NT2/D1 (cell line): ENCODE measurements around the gene TMEM270.

Experiments used
- DNase-seq: peaks from one replicate; pipeline ENCODE4 v3.0.0-alpha.2; 2011; ENCODE audit warnings: low read depth, low spot score
- H3K27me3 ChIP-seq: 2 replicates; pipeline ENCODE4 v1.6.0; 2011; ENCODE audit warnings: mild to moderate bottlenecking; ENCODE audit not compliant: insufficient read length, insufficient read depth
- H3K36me3 ChIP-seq: 2 replicates; pipeline ENCODE4 v1.6.1; 2011; ENCODE audit warnings: mild to moderate bottlenecking, low read length, mixed read lengths; ENCODE audit not compliant: insufficient read depth, insufficient read length
- H3K4me1 ChIP-seq: 2 replicates; pipeline ENCODE4 v1.5.1; 2011; ENCODE audit not compliant: insufficient read depth, insufficient read length
- H3K4me3 ChIP-seq: 2 replicates; pipeline ENCODE4 v1.5.1; 2011; ENCODE audit warnings: low read depth; ENCODE audit not compliant: insufficient read length
- H3K9ac ChIP-seq: 2 replicates; pipeline ENCODE4 v1.6.0; 2011; ENCODE audit warnings: low read depth; ENCODE audit not compliant: insufficient read length
- H3K9me3 ChIP-seq: 2 replicates; pipeline ENCODE4 v1.5.1; 2011; ENCODE audit warnings: mild to moderate bottlenecking, low read length; ENCODE audit not compliant: insufficient read depth
- SUZ12 ChIP-seq: IDR thresholded peaks from 2 replicates; pipeline ENCODE4 v1.6.1; 2011; ENCODE audit not compliant: insufficient read length, insufficient read depth; ENCODE audit errors: extremely low read depth
- YY1 ChIP-seq: IDR thresholded peaks from 2 replicates; pipeline ENCODE4 v1.6.1; 2011; ENCODE audit not compliant: insufficient read length, insufficient read depth
- ZNF274 ChIP-seq: IDR thresholded peaks from 2 replicates; pipeline ENCODE4 v1.6.1; 2011; ENCODE audit warnings: mild to moderate bottlenecking, low read depth, low read length

Gene TMEM270

GRCh38 chr7:73885433-73885974 lies 24.5 kb downstream of the TMEM270 start:
- Histone ChIP-seq H3K9ac (no peak overlapping the region), H3K36me3 (no peaks in the 10 kb centered on the region), H3K9me3 (no peaks in the 10 kb centered on the region), H3K4me3 (no peak overlapping the region), H3K4me1 (peaks cover 2% of the 10 kb centered on the region), H3K27me3 (peaks cover 8% of the 10 kb centered on the region)
- no peak for DNase-seq
- TF ChIP-seq SUZ12: no peak
- TF ChIP-seq ZNF274: no peak
- TF ChIP-seq YY1: no peak

- peaks cover 3% of the 10 kb centered on the region for H3K4me1 ChIP-seq
- no peak for DNase-seq
- TF ChIP-seq SUZ12: no peak
- TF ChIP-seq YY1: no peak
- no peak for TF ChIP-seq ZNF274
- H3K36me3 ChIP-seq: no peaks in the 10 kb centered on the region
- H3K9ac ChIP-seq: no peak overlapping the region
- peaks cover 8% of the 10 kb centered on the region for H3K27me3 ChIP-seq
- no peak overlapping the region for H3K4me3 ChIP-seq
- no peaks in the 10 kb centered on the region for H3K9me3 ChIP-seq
Observed at GRCh38 chr7:73885975-73886798, 25.2 kb downstream of the TMEM270 start.

- DNase-seq: no peak
- H3K9ac ChIP-seq: no peak overlapping the region
- H3K4me3 ChIP-seq: no peak overlapping the region
- H3K9me3 ChIP-seq: no peaks in the 10 kb centered on the region
- peaks cover 8% of the 10 kb centered on the region for H3K27me3 ChIP-seq
- TF ChIP-seq SUZ12: no peak
- no peak for TF ChIP-seq YY1
- no peak for TF ChIP-seq ZNF274
- no peaks in the 10 kb centered on the region for H3K36me3 ChIP-seq
- peaks cover 6% of the 10 kb centered on the region for H3K4me1 ChIP-seq
Observed at GRCh38 chr7:73887762-73888161, 26.8 kb downstream of the TMEM270 start.

GRCh38 chr7:73888959-73889358 lies 28.0 kb downstream of the TMEM270 start:
- no peak for DNase-seq
- H3K9me3 ChIP-seq: no peaks in the 10 kb centered on the region
- H3K27me3 ChIP-seq: peaks cover 8% of the 10 kb centered on the region
- H3K4me3 ChIP-seq: no peak overlapping the region
- no peaks in the 10 kb centered on the region for H3K36me3 ChIP-seq
- H3K9ac ChIP-seq: no peak overlapping the region
- H3K4me1 ChIP-seq: peaks cover 10% of the 10 kb centered on the region
- TF ChIP-seq ZNF274 (no peak), YY1 (no peak), SUZ12 (no peak)

GRCh38 chr7:73890555-73891147 lies 29.7 kb downstream of the TMEM270 start:
- Histone ChIP-seq H3K4me3 (no peak overlapping the region), H3K36me3 (no peaks in the 10 kb centered on the region), H3K9me3 (peaks cover 4% of the 10 kb centered on the region; the same call in 1 of the 2 replicates), H3K9ac (no peak overlapping the region), H3K27me3 (peaks cover 8% of the 10 kb centered on the region), H3K4me1 (peaks cover 10% of the 10 kb centered on the region)
- TF ChIP-seq YY1: no peak
- TF ChIP-seq SUZ12: no peak
- no peak for TF ChIP-seq ZNF274
- DNase-seq: no peak

GRCh38 chr7:73891178-73891885 lies 30.4 kb downstream of the TMEM270 start:
- Histone ChIP-seq H3K27me3 (peaks cover 8% of the 10 kb centered on the region), H3K4me3 (no peak overlapping the region), H3K9me3 (peaks cover 11% of the 10 kb centered on the region), H3K36me3 (no peaks in the 10 kb centered on the region), H3K4me1 (peaks cover 9% of the 10 kb centered on the region), H3K9ac (peak overlapping the region; percentile 10)
- no peak for DNase-seq
- no peak for TF ChIP-seq SUZ12
- TF ChIP-seq ZNF274: no peak
- no peak for TF ChIP-seq YY1
